DMS114 treated with DMSO at 0.1 percent for 48 hours (cell line): ENCODE results near the gene PCBP4.
"Not testable (repeated sequence)": the region's sequence is repeated elsewhere in the genome, so short reads cannot be mapped to it uniquely, and the experiment has no call there.

Experiments
- DNase-seq: peaks from one replicate; lab custom pipeline; 2025; ENCODE audit not compliant: unreplicated experiment; lab: John Stamatoyannopoulos, UW

PCBP4 gene

DNA sequence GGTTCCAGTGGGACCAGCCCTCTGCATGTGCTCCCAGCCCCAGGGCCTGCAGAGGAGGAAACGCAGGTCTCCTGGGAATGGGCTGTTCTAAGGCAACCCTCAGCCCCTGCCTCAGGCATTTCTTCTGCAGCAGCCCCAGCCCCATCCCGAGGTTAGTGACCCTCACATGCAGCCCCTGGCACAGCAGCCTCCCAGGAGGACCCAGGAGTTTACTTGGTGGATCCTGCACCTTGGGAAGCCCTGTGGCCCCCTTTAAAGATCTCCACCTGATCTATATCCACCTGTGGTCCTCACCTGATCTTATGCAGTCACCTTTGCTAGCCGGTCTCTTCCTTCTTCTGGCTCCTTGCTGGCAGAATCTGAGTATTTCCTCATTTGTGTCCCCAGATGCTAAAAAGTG lies 38.3 kb downstream of the PCBP4 start:
- not testable (repeated sequence) for DNase-seq

DNA sequence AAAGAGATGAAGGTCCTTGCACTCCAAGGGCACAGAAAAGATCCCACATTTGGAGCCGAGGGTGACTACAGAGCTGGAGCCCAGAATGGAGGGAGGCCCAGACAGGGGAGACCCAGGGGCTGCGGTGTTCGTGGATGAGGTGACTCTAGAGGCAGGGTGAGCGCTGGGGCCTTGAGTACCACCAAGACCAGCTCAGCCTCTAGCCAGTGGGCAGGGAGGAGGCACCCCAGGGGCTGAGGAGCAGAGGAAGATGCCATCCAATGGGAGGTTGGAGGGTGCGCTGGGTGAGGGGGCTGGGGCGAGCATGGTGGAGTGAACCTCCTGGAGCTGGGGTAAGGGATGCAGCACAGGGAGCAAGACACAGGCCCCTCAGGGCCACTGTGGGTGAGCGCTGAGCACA lies 38.8 kb downstream of the PCBP4 start:
- no peak for DNase-seq

DNA sequence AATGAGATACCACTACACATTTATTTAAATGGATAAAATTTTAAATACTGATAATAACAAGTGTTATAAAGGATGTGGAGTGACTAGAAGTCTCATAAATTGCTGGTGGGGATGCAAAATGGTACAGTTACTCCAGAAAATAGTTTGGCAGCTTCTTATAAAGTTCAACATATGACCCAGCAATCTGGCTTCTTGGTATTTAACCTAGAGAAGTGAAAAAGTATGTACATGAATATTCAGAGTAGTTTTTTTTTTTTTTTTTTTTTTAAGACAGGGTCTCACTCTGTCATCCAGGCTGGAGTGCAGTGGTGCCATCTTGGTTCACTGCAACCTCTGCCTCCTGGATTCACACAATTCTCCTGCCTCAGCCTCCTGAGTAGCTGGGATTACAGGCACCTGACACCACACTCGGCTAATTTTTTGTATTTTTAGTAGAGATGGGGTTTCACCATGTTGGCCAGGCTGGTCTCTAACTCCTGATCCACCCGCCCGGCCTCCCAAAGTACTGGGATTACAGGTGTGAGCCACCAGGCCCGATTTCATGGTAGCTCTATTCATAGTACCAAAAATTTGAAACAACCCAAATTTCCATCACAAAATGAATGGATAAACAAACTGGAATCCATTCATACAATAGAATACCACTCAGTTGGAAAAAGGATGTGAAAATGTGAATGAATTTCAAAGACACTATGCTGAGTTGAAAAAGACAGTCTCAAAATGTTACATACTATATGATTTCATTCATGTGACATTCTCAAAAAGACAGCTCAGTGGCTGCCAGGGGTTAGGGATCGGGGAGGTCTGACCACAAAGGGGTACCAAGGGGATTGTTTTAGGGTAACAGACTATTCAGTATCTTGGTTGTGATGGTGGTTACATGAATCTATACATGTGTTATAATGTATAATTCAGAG lies 39.9 kb downstream of the PCBP4 start:
- DNase-seq, result no peak

DNA sequence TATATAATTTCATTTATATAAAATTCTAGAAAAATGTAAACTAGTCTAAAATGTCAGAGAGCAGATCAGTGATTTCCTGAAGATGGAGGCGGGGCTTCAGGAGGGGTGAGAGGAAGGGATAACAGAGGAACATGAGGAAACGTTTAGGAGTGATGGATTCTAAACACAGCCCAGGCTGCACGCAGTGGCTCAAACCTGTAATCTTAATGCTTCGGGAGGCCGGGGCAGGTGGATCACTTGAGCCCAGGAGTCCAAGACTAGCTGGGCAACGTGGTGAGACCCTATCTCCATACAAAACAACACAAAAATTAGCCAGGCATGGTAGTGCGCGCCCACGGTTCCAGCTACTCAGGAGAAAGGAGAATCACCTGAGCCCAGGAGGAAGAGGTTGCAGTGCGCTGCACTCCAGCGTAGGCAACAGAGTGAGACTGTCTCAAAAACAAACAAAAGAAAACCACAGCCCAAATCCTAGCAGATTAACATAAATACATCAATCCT lies 46.1 kb downstream of the PCBP4 start:
- no peak for DNase-seq

DNA sequence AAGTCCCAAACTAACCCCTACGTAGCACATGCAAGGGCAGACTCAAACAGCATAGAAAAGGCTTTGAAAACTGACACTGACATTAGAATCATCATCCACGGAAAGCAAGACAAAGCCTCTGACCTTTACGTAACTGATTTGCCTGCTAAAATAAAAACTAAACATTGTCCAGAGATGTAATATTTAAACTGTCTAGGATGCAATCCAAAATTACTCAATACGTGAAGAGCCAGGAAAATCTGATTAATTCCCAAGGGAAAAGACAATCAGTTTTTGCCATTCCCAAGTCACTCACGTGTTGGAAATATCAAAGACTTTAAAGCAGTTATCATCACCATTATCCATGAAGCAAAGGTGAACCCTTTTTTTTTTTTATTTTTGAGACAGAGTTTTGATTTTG lies 50.8 kb downstream of the PCBP4 start:
- DNase-seq, result no peak

DNA sequence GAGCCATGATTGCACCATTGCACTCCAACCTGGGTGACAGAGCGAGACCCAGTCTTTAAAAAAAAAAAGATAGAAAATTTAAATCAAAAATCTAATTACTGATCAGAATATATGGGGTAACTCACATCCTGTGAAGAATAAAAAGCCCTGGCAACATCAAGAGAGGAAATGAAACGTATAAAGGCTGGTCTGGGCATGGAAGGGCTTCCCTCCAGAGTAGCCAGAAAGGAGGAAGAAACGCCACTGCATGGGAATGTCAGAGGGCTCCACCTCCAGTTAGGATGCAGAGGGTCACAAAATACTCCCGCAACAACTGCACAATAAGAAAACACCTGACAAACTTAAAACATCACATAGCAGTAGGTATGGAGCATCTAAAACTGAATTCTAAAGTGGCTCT lies 59.2 kb downstream of the PCBP4 start:
- no peak for DNase-seq
